ENCODE results near the gene PPP2R5C. TPM values are rescaled to one million over a fixed set of nuclear protein-coding genes. Genes with fewer than 3 reads are reported as not detected.

Gene PPP2R5C
- total RNA-seq, 1 donor from 2014 or later, result 198 TPM

GRCh38 chr14:101955695-101956161, 194.2 kb downstream of the PPP2R5C start:
- no peak for TF ChIP-seq CTCF (IDR thresholded peaks at IDR 0.05; ENCODE audit: borderline replicate concordance)
- intact Hi-C loops (cut with micrococcal nuclease), result no loop called here
- H3K27ac ChIP-seq (replicated peaks), result no peak overlapping the region

DNA sequence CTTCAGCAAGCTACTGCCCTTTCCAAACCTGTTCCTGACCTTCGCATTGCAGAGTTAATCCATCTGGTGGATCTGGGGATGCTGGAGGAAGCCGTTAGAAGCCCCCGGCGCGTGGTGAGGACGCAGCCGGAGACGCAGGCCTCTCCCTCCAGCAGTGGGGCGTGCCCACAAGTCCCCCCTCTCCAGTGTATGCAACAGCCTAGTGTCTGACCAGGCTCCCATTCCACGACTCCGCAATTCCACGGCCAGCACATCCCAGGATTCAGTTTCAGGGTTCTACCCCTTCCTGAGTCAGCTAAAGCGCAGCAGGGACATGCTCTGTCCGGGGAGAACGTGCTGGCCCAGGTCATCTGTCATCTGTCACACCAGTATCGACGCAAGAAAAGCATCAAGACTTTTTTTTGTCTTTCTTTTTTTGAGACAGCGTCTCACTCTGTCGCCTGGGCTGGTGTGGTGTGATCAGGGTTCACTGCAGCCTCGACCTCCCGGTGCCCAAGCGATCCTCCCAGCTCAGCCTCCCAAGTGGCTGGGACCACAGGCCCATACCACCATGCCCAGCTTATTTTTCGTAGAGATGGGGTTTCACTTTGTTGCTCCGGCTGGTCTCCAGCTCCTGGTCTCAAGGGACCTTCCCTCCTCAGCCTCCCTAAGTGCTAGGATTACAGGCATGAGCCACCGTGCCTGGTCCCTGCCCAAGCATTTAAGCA, 194.8 kb downstream of the PPP2R5C start:
- H3K36me3 ChIP-seq, result no peaks in the 10 kb centered on the region
- H3K27ac ChIP-seq (replicated peaks), result no peak overlapping the region
- no peak for DNase-seq
- no peak for TF ChIP-seq CTCF (IDR thresholded peaks at IDR 0.05; ENCODE audit: borderline replicate concordance)
- no peaks in the 10 kb centered on the region for H3K9me3 ChIP-seq (replicated peaks)
- no peak overlapping the region for H3K4me3 ChIP-seq
- no peaks in the 10 kb centered on the region for H3K27me3 ChIP-seq (ENCODE audit: low read depth)
- peaks cover 5% of the 10 kb centered on the region for H3K4me1 ChIP-seq
- intact Hi-C loops (cut with micrococcal nuclease), result no loop called here

More at GRCh38 chr14:101955695-101956161, 194.2 kb downstream of the PPP2R5C start:
- Histone ChIP-seq H3K4me3 (no peak overlapping the region), H3K4me1 (no peaks in the 10 kb centered on the region), H3K27me3 (ENCODE audit: low read depth) (no peaks in the 10 kb centered on the region), H3K9me3 (replicated peaks) (no peaks in the 10 kb centered on the region), H3K36me3 (no peaks in the 10 kb centered on the region)
- DNase-seq, result no peak

GRCh38 chr14:101957406-101958234, 196.1 kb downstream of the PPP2R5C start:
- no peak overlapping the region for H3K27ac ChIP-seq (replicated peaks)
- peaks cover 17% of the 10 kb centered on the region for H3K4me1 ChIP-seq
- intact Hi-C loops (cut with micrococcal nuclease), result no loop called here
- TF ChIP-seq CTCF (IDR thresholded peaks at IDR 0.05; ENCODE audit: borderline replicate concordance), result no peak
- no peaks in the 10 kb centered on the region for H3K9me3 ChIP-seq (replicated peaks)
- H3K36me3 ChIP-seq, result no peaks in the 10 kb centered on the region
- no peak overlapping the region for H3K4me3 ChIP-seq
- no peaks in the 10 kb centered on the region for H3K27me3 ChIP-seq (ENCODE audit: low read depth)
- no peak for DNase-seq

DNA sequence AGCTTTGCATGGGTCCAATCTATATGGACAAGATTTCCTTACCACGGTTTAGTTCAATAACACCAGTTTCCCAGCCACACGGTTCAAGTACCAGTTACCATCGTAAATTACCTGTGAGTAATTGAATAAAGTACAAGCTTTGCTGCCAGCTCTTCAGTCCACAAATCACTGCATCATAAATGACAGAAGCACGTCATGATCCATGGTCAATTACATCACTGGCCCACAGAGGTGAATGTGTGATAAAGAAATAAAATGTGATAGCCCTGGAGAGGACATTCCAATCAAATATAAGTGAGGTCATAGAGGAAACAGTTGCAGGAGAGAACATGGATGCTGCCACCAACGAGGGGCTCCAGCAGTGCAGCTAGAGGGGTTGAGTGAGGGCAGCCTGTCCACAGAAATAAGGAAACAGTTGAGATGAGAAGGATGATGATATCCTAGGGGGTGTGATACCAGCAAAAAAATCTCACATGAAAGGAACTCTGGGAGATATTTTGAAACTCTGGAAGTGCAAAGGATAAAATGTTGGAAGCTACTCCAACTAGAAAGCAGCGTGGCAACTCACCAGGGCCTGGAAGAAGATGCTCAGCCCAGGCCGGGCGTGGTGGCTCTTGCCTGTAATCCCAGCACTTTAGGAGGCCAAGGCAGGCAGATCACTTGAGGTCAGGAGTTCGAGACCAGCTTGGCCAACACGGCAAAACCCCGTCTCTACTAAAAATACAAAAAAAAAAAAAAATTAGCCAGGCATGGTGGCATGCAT, 197.1 kb downstream of the PPP2R5C start:
- no peak for DNase-seq
- Histone ChIP-seq H3K36me3 (no peaks in the 10 kb centered on the region), H3K27ac (replicated peaks) (no peak overlapping the region), H3K9me3 (replicated peaks) (no peaks in the 10 kb centered on the region), H3K27me3 (ENCODE audit: low read depth) (no peaks in the 10 kb centered on the region), H3K4me1 (peaks cover 27% of the 10 kb centered on the region), H3K4me3 (no peak overlapping the region)
- TF ChIP-seq CTCF (IDR thresholded peaks at IDR 0.05; ENCODE audit: borderline replicate concordance), result no peak
- intact Hi-C loops (cut with micrococcal nuclease), result no loop called here

DNA sequence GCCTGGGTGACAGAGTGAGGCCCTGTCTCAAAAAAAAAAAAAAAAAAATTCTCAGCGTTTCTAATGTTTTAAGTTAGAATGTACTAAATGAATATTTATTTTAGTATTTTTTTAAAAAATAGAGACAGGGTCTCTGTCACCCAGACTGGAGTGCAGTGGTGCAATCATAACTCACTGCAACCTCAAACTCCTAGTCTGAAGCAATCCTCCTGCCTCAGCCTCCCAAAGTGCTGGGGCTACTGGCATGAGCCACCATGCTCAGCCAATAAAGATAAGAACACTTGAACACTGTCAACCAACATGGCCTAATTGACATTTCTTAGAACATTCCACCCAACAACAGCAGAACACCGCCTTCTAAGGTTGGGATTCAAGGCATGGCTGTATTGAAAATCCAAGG, 197.8 kb downstream of the PPP2R5C start:
- no peak for DNase-seq
- no peak overlapping the region for H3K27ac ChIP-seq (replicated peaks)
- intact Hi-C loops (cut with micrococcal nuclease), result no loop called here
- no peaks in the 10 kb centered on the region for H3K36me3 ChIP-seq
- H3K4me1 ChIP-seq, result peaks cover 32% of the 10 kb centered on the region
- TF ChIP-seq CTCF (IDR thresholded peaks at IDR 0.05; ENCODE audit: borderline replicate concordance), result no peak
- no peaks in the 10 kb centered on the region for H3K27me3 ChIP-seq (ENCODE audit: low read depth)
- H3K9me3 ChIP-seq (replicated peaks), result no peaks in the 10 kb centered on the region
- no peak overlapping the region for H3K4me3 ChIP-seq

Data from left ventricle myocardium inferior (tissue), 1 donor.